RKO (cell line): Measurements from ENCODE around the gene MSL3.

Experiments used
- DNase-seq: peaks from one replicate; pipeline ENCODE4 v3.0.0-alpha.2; 2016; ENCODE audit warnings: low spot score

Gene MSL3

DNA sequence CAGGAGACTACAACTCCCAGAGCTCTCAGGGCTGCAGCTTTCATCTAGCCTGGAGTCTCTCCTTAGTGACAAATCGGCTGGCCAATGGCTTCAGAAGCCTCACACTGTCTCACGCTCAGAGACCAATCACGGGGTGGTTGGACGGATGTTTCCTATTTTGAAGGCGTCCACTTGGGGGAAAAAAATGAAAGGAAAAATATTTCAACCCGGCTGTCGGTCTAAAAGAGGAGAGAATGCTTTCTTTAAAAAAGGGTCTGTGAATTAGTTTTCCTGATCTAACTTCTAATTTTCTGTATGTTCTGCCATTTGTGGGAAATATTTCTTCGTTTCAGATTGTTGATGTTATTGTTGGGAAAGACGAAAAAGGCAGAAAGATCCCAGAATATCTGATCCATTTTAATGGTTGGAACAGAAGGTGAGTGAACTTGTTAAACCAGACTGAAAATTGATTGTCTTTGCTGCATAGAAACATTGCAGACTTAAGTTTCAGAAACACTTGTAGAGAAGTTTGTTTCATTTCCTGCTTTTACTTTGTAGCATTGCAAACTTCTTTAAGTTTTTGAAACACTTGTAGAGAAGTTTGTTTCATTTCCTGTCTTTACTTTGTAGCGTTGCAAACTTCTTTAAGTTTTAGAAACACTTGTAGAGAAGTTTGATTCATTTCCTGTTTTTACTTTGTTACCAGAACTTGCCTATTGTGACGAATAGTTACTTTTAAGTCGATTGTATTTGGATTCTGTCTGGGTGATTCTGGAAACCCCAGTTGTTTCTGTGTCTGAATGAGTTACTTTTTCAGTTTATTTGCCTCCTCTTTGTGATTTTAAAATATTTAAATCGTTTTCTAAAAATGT is 1.6 kb downstream of the MSL3 start:
- DNase-seq: peak; percentile 97

DNA sequence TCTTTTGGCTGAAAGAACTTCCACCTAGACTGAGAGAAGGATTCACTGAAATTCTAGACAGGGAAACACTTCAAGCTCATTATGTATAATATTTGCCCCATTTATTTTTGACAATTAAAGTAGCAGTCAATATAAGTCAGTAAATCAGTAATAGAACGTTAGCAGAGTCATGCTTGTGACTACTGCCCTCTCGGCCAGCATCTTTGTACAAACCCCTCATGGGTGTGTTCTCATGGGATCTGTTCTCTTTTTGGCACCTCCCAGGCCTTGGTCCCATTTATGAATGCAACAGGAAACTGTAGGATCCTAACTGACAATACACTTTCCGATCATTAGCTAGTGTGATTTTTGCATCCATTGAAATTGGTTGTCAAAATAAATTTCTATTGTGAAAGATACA is 2.9 kb downstream of the MSL3 start:
- peak; percentile 35 for DNase-seq

DNA sequence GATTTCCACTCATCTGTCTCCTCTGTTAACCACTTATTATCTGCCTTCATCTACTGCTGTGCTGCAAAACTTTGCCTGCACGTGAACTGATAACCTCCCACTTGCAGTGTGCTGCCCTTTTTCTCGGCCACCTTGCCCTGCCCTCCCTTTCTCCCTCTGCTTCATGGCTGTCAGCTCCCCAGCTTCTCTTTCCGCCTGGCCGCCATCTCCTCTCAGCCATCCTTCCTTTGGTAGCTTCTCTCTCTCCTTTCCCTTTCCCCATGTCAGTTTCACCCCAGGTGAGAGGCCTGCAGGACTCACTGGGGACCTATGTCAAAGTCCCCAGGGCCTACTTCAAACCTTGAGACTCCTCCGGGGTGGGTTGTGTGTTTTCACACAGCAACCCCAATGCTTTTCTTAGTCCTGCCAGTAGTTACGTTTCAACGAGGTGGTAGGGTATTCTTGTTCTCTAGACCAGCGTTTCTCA is 6.6 kb downstream of the MSL3 start:
- no peak for DNase-seq

DNA sequence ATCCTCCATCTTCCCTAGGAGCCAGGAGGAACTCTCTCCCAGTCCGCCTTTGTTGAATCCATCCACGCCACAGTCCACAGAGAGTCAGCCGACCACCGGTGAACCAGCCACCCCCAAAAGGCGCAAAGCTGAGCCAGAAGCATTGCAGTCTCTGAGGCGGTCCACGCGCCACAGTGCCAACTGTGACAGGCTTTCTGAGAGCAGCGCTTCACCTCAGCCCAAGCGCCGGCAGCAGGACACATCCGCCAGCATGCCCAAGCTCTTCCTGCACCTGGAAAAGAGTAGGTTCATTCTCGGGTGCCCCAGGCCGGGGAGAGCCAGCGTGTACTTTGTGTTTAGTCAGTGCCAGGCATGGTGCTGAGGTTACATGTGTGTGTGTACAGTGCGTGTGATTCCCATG is 7.4 kb downstream of the MSL3 start:
- DNase-seq: no peak

DNA sequence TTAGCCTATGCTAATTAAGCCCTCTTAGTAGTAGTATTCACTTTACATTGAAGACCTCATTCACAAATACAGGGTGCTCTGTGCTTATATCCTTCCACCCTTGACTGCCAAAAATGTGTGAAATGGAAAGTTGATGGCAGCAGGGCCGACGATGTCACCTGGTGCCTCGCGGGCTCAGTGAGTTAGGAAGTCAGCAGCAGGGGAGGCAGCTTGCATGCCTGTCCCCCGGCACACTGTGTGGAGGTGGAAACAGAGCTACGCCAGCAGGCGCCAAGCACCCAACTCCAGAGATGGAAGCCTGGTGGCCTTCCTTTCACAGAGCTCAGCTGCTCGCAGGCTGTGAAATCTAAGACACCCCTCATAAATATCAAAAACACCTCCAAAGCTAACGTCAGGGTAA is 8.4 kb downstream of the MSL3 start:
- DNase-seq: no peak

DNA sequence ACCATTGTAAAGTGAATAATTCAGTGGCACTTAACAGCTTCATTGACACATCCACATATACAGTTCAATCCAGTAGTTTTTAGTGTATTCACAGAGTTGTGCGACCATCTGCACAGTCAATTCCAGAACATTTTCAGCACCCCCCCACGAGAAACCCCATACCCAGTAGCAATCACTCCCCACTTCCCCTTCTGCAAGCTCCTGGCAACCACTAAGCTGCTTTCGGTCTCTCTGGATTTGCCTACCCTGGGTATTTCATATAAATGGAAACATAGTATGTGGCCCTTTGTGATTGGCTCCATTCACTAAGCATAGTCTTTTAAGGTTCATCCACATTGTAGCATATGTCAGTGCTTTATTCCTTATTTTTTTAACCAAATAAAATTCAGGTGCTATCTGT is 10.0 kb downstream of the MSL3 start:
- no peak for DNase-seq

DNA sequence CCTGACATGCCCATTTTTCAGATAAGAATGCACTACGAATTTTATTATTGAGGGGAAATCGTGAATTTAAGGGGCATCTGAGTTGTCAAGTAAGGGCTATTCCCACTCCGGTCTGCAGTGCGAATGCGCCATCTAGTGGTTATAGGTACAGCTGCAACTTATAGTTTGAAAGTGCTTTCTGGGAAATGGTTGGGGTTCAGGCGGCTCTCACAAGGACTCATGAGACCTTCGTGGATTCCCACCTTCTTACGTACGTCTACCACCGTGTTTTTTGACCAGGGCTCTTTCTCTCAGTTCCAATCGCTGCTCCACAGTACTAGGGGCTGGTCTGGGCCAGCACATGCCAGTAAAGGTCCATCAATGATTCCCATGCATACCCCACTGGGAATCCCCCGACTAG is 12.3 kb downstream of the MSL3 start:
- peak; percentile 86 for DNase-seq

DNA sequence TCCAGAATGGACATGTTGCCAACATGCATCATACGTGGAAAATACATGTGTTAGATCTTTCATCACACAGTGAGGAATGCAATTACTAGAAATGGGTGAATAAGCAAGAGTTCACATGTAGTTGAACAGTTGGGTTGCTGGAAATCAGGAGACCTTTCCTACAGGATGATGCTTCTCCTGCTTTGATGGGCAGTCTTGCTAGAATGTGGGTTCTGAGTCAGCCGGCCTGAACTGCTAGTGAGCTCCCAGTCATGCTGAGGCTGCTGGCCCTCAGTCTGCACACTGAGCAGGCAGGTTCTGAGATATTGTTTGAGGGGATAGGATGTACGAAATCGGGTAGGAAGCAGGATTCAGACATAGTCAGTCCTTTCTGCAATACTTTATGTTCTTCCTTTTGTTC is 20.2 kb downstream of the MSL3 start:
- DNase-seq: peak; percentile 13

DNA sequence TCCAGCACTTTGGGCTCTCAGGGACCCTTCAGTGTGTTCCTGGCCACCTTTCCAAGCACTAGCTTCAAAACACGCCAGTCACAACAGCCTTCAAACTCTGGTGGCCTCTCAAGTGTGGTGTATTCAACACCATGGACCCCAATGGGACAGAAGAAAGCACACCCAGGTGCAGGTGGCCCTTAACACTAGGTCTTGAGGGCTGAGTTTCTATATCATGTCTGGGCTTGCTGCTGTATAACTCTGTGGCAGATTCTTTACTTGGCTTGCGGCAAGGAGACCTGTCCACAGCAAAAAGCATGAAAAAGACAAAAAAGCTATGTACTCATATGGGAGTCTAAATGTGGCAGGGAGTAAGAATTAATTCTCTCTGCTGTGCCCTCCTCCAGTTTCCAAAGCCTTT is 23.1 kb downstream of the MSL3 start:
- DNase-seq: no peak

DNA sequence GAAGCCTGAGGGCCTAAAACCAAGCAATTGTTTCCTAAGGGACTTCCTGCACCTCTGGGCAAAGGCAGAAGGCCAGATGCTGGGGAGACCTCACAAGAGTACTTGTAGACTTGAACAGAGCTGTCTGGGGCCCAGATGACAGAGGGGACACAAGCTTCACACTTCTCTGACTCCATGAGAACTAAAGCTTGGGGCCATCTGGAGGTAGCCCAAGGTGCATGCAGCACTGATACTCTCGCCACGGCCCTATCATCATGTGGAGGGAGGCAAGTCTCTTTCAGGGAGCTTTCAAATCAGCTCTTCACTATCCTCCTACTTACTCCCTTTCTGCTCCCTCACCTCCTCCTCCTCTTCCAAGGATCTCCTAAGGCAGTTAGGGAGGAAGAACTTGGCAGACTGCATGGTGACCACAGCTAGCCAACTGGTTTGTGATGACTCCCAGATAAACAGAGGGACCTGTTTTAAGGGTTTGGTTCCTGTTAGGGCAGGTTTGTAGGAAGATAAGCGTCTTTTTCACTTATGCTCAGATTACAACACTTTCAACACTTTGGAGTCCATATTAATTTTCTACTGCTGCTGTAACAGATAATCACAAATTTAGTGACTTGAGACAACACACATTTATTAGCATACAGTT is 23.8 kb downstream of the MSL3 start:
- DNase-seq: no peak

DNA sequence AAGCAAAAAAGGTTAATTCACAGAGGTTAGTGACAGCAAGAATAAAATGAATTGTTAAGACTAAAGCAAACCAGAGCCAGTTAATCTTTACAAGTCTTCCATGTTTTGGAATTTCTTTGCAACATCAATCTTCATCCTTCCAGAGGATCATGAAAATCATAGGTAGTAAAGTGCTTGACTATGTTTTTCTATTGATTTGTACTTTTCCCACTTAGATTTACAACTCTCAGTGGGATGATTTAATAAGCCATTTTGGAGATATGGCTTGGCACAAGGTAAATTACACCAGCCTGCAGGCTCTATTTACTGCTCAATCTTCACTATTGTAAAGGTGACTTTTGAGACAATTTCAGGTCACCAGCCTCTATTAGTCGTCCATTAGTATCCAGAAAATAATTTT is 26.5 kb downstream of the MSL3 start:
- no peak for DNase-seq

DNA sequence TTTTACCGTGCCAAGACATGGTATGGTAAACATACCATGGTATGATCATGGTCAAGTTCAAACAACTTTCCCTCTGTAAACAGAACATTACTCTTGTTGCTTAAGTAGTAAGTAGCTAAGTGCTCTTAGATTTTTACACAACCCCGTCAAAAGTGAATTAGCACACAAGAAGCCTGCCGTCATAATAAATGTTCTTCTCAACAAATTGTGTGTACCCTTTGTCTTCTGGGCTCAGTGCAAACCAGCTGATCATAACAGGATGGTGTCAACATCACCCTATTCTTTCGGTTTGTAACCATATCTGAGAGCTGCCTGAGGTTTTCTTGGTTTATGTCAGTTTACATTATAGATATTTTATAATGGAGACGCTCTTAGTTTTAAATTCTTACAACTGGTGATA is 28.8 kb downstream of the MSL3 start:
- DNase-seq: no peak

DNA sequence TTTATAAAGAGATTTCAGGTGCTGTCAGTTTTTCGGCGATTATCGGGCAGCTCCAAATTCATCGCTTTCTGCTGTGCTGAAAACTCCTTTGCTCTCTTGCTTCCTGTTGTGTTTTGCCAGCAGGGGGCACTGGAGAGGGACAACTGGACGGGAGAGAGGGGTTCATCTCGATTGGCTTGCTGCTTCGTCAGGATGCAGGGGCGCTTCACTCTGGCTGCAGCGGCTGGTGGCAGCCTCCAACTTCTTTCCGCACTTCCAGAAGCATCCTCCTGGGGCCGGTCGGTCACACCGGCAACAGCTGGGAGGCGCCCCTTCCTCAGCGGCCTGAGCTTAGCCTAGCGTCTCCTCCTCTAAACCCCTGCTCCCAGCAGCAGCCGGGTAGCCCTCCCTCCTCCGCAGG is 29.5 kb downstream of the MSL3 start:
- no peak for DNase-seq

DNA sequence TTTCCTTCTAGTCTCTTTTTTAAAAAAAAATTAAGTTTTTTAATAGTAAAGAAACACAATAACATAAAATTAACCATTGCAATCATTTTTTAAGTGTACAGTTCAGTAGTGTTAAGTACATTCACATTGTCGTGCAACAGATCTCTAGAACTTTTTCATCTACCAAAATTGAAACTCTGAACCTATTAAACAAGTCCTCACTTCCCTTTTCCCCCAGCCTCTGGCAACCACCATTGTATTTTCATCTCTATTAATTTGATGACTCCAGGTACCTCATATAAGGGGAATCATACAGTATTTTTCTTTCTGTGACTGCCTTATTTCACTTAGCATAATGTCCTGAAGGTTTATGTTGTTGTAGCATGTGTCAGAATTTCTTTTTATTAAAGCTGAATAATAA is 31.8 kb downstream of the MSL3 start:
- no peak for DNase-seq

DNA sequence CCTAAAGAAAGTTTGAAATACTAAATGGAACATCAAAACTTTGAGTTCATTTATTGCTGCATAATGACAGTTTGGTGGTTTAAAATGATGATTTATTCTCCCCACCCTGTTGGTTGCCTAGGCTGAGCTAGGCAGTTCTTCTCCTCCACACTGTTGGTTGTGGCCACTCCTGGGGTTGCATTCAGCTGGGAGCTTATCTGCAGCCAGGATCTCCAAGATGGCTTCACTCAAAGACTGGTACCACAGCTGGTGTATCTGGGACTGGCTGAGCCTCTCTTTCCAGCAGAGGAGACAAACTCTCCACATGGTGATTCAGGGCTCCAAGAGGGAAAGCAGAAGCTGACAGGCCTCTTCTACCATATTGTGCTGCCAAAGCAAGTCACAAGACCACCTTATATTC is 33.1 kb downstream of the MSL3 start:
- DNase-seq: no peak

DNA sequence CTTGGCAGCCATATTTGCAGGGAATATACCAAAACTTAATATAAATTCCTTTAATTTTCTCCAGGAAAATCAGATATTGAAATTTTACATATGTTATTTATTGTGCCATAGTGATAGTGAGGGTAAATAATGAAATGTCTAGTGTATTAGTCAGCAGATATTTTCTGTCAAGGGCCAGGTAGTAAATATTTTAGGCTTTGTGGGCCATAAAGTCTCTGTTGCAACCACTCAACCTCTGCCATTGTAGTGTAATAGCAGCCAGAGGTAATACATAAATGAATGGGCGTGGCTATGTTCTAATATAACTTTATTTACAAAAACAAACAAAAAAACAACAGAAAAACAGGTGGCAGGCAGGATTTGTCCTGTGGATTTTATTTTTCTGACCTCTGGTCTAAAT is 33.5 kb downstream of the MSL3 start:
- no peak for DNase-seq

DNA sequence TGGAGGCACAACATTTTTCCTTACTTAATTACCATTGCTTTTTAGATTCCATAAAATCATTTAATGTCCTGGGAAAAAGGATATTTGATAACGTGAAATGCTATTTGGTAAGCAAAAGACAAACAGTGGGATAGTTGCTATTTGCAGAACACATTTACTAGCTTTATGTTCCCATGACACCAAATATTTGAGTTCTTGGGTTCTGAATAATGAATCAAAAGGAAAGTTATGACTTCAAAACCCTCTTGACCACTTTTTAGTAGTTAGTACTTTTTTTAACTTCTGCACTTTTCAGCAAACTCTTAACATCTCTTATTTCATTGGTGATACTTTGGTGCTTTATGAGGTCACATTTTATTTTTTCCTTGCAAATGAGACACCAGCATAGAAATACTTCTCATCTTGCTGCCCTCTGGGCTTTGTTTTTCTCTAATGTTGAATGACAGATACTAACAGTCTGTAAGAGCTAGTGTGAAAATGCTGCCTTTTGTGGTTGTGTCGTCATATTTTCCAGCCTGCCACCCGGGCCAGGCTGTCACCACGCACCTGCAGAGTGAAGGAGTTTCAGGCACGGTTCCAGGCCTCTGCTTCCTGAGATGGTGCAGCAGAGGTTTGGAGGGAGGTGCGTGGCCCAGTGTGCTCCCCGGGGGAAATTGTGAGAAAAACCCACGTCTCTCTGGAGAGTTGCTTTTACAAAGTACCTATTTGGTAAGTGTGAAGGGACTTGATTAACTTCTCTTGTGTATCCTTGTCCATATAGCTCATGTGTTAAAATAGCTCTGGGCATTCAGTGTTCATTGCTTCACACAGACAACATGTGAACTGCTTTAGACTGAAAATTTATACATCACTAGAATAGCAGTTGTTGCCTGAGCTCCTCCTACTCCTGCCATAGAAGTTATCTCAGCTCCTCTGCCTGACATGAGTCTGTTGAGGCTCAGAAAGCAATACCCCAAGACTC is 34.7 kb downstream of the MSL3 start:
- DNase-seq: no peak

DNA sequence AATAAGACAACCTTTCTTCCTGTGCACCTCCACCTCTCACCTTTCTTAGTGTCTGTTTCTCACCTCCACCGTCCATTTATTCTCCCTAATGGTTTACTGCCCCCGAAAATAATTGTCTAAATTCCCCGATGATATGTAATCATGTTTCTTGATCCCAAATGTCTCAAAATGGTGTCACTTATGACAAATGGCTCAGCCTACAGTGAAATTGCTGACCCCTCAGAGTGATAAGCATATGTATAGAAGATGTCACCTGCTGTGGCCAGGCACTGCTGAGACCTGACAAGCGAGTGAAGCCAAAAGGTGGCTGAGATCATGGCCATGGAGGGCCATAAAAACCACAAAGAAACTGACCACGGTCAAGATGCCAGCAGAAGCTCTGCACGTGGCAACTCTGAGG is 35.7 kb downstream of the MSL3 start:
- DNase-seq: no peak

DNA sequence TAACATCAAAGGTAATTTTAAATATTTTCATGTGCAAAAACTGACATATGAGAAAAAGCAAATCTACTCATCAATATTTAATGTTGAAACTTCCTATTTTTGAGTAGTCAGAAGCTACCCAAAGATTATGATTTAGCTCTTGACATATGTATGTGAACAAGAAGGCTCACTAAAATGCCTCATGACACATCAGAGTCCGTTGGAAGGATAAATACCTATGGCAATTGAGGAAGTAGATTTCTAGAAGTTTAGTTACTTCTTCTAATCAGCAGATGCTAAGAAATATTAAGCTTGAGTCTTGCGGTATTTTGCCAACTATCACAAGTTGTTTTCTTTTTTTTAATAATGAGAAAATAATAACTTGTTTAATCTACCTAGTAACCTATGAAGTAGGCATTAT is 55.3 kb downstream of the MSL3 start:
- DNase-seq: no peak
